MV-4-11 (cell line): ENCODE measurements around the gene PNMA8C.
"Not testable (repeated sequence)": the region's sequence is repeated elsewhere in the genome, so short reads cannot be mapped to it uniquely, and the experiment has no call there.

Experiments used
- DNase-seq: peaks from one replicate; lab custom pipeline; 2025; lab: John Stamatoyannopoulos, UW

Gene PNMA8C

GRCh38 chr19:46447006-46447405, 18.3 kb upstream of the PNMA8C start:
- no peak for DNase-seq

- no peak for DNase-seq
Observed at GRCh38 chr19:46446021-46446420, 17.3 kb upstream of the PNMA8C start.

GRCh38 chr19:46442808-46443450, 14.2 kb upstream of the PNMA8C start:
- DNase-seq = no peak

- no peak for DNase-seq
Observed at GRCh38 chr19:46441866-46442265, 13.1 kb upstream of the PNMA8C start.

GRCh38 chr19:46435689-46436088, 7.0 kb upstream of the PNMA8C start:
- DNase-seq = not testable (repeated sequence)

- DNase-seq = no peak
Observed at GRCh38 chr19:46435009-46435408, 6.3 kb upstream of the PNMA8C start.

- not testable (repeated sequence) for DNase-seq
Observed at GRCh38 chr19:46433470-46433869, 4.7 kb upstream of the PNMA8C start.

GRCh38 chr19:46431824-46432223, 3.1 kb upstream of the PNMA8C start:
- DNase-seq = no peak

- DNase-seq = no peak
Observed at GRCh38 chr19:46429999-46430398, 1.3 kb upstream of the PNMA8C start.

GRCh38 chr19:46427518-46428045, 1.2 kb downstream of the PNMA8C start:
- no peak for DNase-seq

- no peak for DNase-seq
Observed at GRCh38 chr19:46426506-46427162, 2.1 kb downstream of the PNMA8C start.

- no peak for DNase-seq
Observed at GRCh38 chr19:46426035-46426505, 2.7 kb downstream of the PNMA8C start.

- no peak for DNase-seq
Observed at GRCh38 chr19:46423188-46423587, 5.5 kb downstream of the PNMA8C start.

- DNase-seq = no peak
Observed at GRCh38 chr19:46422344-46422743, 6.4 kb downstream of the PNMA8C start.

- DNase-seq = no peak
Observed at GRCh38 chr19:46420056-46420455, 8.7 kb downstream of the PNMA8C start.

GRCh38 chr19:46415804-46416709, 12.7 kb downstream of the PNMA8C start:
- peak; percentile 32 for DNase-seq

GRCh38 chr19:46414899-46415298, 13.8 kb downstream of the PNMA8C start:
- DNase-seq = not testable (repeated sequence)

- no peak for DNase-seq
Observed at GRCh38 chr19:46413262-46414031, 15.3 kb downstream of the PNMA8C start, which contains the start of gene CCDC8. TSS of gene CCDC8 (minus strand) at chr19:46413564. CDS start at chr19:46412810, 754 bp downstream.

GRCh38 chr19:46412650-46413261, 16.0 kb downstream of the PNMA8C start:
- no peak for DNase-seq

GRCh38 chr19:46411925-46412649, 16.6 kb downstream of the PNMA8C start:
- no peak for DNase-seq
